ENCODE results near the gene NOSIP.

NOSIP gene

GRCh38 chr19:49567861-49568441 lies 12.4 kb downstream of the NOSIP start:
- Histone ChIP-seq H3K27ac (ENCODE audit: low read depth, low read length) (no peak overlapping the region), H3K27me3 (ENCODE audit: insufficient read depth, low read length) (no peaks in the 10 kb centered on the region), H3K36me3 (ENCODE audit: insufficient read depth, low read length) (0 out of 2 replicates have a peak, but pooled peaks cover 6% of the 10 kb centered on the region), H3K9me3 (ENCODE audit: insufficient read depth, low read depth, low read length) (no peaks in the 10 kb centered on the region), H3K4me3 (ENCODE audit: low read length) (no peak overlapping the region), H3K4me1 (ENCODE audit: insufficient read depth, low read length) (peaks cover 5% of the 10 kb centered on the region), H3K9ac (ENCODE audit: low read depth, low read length) (no peak overlapping the region)
- over 99% methylated on average over 6 of the region's 9 CpGs for WGBS

- Histone ChIP-seq H3K9me3 (ENCODE audit: insufficient read depth, low read depth, low read length) (no peaks in the 10 kb centered on the region), H3K4me3 (ENCODE audit: low read length) (no peak overlapping the region), H3K27me3 (ENCODE audit: insufficient read depth, low read length) (no peaks in the 10 kb centered on the region), H3K4me1 (ENCODE audit: insufficient read depth, low read length) (peaks cover 3% of the 10 kb centered on the region), H3K36me3 (ENCODE audit: insufficient read depth, low read length) (0 out of 2 replicates have a peak, but pooled peaks cover 6% of the 10 kb centered on the region), H3K27ac (ENCODE audit: low read depth, low read length) (no peak overlapping the region), H3K9ac (ENCODE audit: low read depth, low read length) (no peak overlapping the region)
- 96% methylated on average over 3 of the region's 3 CpGs for WGBS
Measured at GRCh38 chr19:49566302-49566701, 14.1 kb downstream of the NOSIP start.

GRCh38 chr19:49565261-49565660 lies 15.1 kb downstream of the NOSIP start:
- 94% methylated on average over 4 of the region's 4 CpGs for WGBS
- H3K4me1 ChIP-seq (ENCODE audit: insufficient read depth, low read length): no peaks in the 10 kb centered on the region; the same call in 1 of the 2 replicates
- H3K36me3 ChIP-seq (ENCODE audit: insufficient read depth, low read length): peaks cover 6% of the 10 kb centered on the region; the same call in 1 of the 2 replicates
- no peak overlapping the region for H3K9ac ChIP-seq (ENCODE audit: low read depth, low read length)
- H3K27me3 ChIP-seq (ENCODE audit: insufficient read depth, low read length): no peaks in the 10 kb centered on the region
- H3K27ac ChIP-seq (ENCODE audit: low read depth, low read length): no peak overlapping the region
- H3K4me3 ChIP-seq (ENCODE audit: low read length): no peak overlapping the region
- no peaks in the 10 kb centered on the region for H3K9me3 ChIP-seq (ENCODE audit: insufficient read depth, low read depth, low read length)

- Histone ChIP-seq H3K4me3 (ENCODE audit: low read length) (no peak overlapping the region), H3K9me3 (ENCODE audit: insufficient read depth, low read depth, low read length) (no peaks in the 10 kb centered on the region), H3K27me3 (ENCODE audit: insufficient read depth, low read length) (no peaks in the 10 kb centered on the region), H3K9ac (ENCODE audit: low read depth, low read length) (no peak overlapping the region), H3K27ac (ENCODE audit: low read depth, low read length) (no peak overlapping the region), H3K36me3 (ENCODE audit: insufficient read depth, low read length) (peaks cover 12% of the 10 kb centered on the region), H3K4me1 (ENCODE audit: insufficient read depth, low read length) (no peaks in the 10 kb centered on the region; the same call in 1 of the 2 replicates)
- 97% methylated on average over 5 of the region's 6 CpGs for WGBS
Measured at GRCh38 chr19:49564616-49565045, 15.7 kb downstream of the NOSIP start.

- H3K9me3 ChIP-seq (ENCODE audit: insufficient read depth, low read depth, low read length): no peaks in the 10 kb centered on the region
- H3K27ac ChIP-seq (ENCODE audit: low read depth, low read length): no peak overlapping the region
- H3K4me1 ChIP-seq (ENCODE audit: insufficient read depth, low read length): no peaks in the 10 kb centered on the region; the same call in 1 of the 2 replicates
- H3K4me3 ChIP-seq (ENCODE audit: low read length): no peak overlapping the region
- WGBS: 81% methylated on average over 14 of the region's 15 CpGs
- H3K27me3 ChIP-seq (ENCODE audit: insufficient read depth, low read length): no peaks in the 10 kb centered on the region
- peaks cover 38% of the 10 kb centered on the region for H3K36me3 ChIP-seq (ENCODE audit: insufficient read depth, low read length)
- H3K9ac ChIP-seq (ENCODE audit: low read depth, low read length): peak overlapping the region; percentile 5; the same call in 1 of the 2 replicates
Measured at GRCh38 chr19:49560358-49560900, 19.9 kb downstream of the NOSIP start.

GRCh38 chr19:49559928-49560327 lies 20.4 kb downstream of the NOSIP start:
- Histone ChIP-seq H3K27ac (ENCODE audit: low read depth, low read length) (no peak overlapping the region), H3K4me1 (ENCODE audit: insufficient read depth, low read length) (no peaks in the 10 kb centered on the region; the same call in 1 of the 2 replicates), H3K9ac (ENCODE audit: low read depth, low read length) (0 out of 2 replicates have a peak overlapping the region, but pooled peaks have one; percentile 5), H3K36me3 (ENCODE audit: insufficient read depth, low read length) (peaks cover 42% of the 10 kb centered on the region), H3K27me3 (ENCODE audit: insufficient read depth, low read length) (no peaks in the 10 kb centered on the region), H3K4me3 (ENCODE audit: low read length) (no peak overlapping the region), H3K9me3 (ENCODE audit: insufficient read depth, low read depth, low read length) (no peaks in the 10 kb centered on the region)
- WGBS: 82% methylated on average over 15 of the region's 15 CpGs

GRCh38 chr19:49559443-49559842 lies 20.9 kb downstream of the NOSIP start:
- Histone ChIP-seq H3K27ac (ENCODE audit: low read depth, low read length) (no peak overlapping the region), H3K4me3 (ENCODE audit: low read length) (no peak overlapping the region), H3K9me3 (ENCODE audit: insufficient read depth, low read depth, low read length) (no peaks in the 10 kb centered on the region), H3K36me3 (ENCODE audit: insufficient read depth, low read length) (peaks cover 44% of the 10 kb centered on the region), H3K9ac (ENCODE audit: low read depth, low read length) (no peak overlapping the region), H3K4me1 (ENCODE audit: insufficient read depth, low read length) (no peaks in the 10 kb centered on the region; the same call in 1 of the 2 replicates), H3K27me3 (ENCODE audit: insufficient read depth, low read length) (no peaks in the 10 kb centered on the region)
- WGBS: 98% methylated on average over 3 of the region's 3 CpGs

- Histone ChIP-seq H3K27me3 (ENCODE audit: insufficient read depth, low read length) (no peaks in the 10 kb centered on the region), H3K9me3 (ENCODE audit: insufficient read depth, low read depth, low read length) (no peaks in the 10 kb centered on the region), H3K36me3 (ENCODE audit: insufficient read depth, low read length) (peaks cover 41% of the 10 kb centered on the region), H3K4me3 (ENCODE audit: low read length) (no peak overlapping the region), H3K9ac (ENCODE audit: low read depth, low read length) (no peak overlapping the region), H3K4me1 (ENCODE audit: insufficient read depth, low read length) (no peaks in the 10 kb centered on the region; the same call in 1 of the 2 replicates), H3K27ac (ENCODE audit: low read depth, low read length) (no peak overlapping the region)
- WGBS: 93% methylated on average over 7 of the region's 7 CpGs
Measured at GRCh38 chr19:49558591-49558990, 21.8 kb downstream of the NOSIP start.

- Histone ChIP-seq H3K36me3 (ENCODE audit: insufficient read depth, low read length) (peaks cover 42% of the 10 kb centered on the region), H3K4me3 (ENCODE audit: low read length) (no peak overlapping the region), H3K27me3 (ENCODE audit: insufficient read depth, low read length) (no peaks in the 10 kb centered on the region), H3K4me1 (ENCODE audit: insufficient read depth, low read length) (no peaks in the 10 kb centered on the region; the same call in 1 of the 2 replicates), H3K27ac (ENCODE audit: low read depth, low read length) (no peak overlapping the region; the same call in 1 of the 2 replicates), H3K9ac (ENCODE audit: low read depth, low read length) (no peak overlapping the region), H3K9me3 (ENCODE audit: insufficient read depth, low read depth, low read length) (no peaks in the 10 kb centered on the region)
- WGBS: 91% methylated on average over 18 of the region's 18 CpGs
Measured at GRCh38 chr19:49557641-49558325, 22.6 kb downstream of the NOSIP start.

GRCh38 chr19:49556412-49557398 lies 23.7 kb downstream of the NOSIP start:
- peaks cover 43% of the 10 kb centered on the region for H3K36me3 ChIP-seq (ENCODE audit: insufficient read depth, low read length)
- H3K4me3 ChIP-seq (ENCODE audit: low read length): peak overlapping the region; percentile 68
- H3K27me3 ChIP-seq (ENCODE audit: insufficient read depth, low read length): no peaks in the 10 kb centered on the region
- H3K9ac ChIP-seq (ENCODE audit: low read depth, low read length): peak overlapping the region; percentile 80
- WGBS: 48% methylated on average over 60 of the region's 66 CpGs
- H3K4me1 ChIP-seq (ENCODE audit: insufficient read depth, low read length): no peaks in the 10 kb centered on the region; the same call in 1 of the 2 replicates
- no peaks in the 10 kb centered on the region for H3K9me3 ChIP-seq (ENCODE audit: insufficient read depth, low read depth, low read length)
- H3K27ac ChIP-seq (ENCODE audit: low read depth, low read length): peak overlapping the region; percentile 82

Data from HUES64 (cell line).